Measurements from ENCODE around the gene FBXL14. TPM values are rescaled to one million over a fixed set of nuclear protein-coding genes. Genes with fewer than 3 reads are reported as not detected.

Gene FBXL14, protein sequence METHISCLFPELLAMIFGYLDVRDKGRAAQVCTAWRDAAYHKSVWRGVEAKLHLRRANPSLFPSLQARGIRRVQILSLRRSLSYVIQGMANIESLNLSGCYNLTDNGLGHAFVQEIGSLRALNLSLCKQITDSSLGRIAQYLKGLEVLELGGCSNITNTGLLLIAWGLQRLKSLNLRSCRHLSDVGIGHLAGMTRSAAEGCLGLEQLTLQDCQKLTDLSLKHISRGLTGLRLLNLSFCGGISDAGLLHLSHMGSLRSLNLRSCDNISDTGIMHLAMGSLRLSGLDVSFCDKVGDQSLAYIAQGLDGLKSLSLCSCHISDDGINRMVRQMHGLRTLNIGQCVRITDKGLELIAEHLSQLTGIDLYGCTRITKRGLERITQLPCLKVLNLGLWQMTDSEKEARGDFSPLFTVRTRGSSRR
- total RNA-seq, result 10 to 100 TPM; 11.4 to 11.9 TPM

- peak within 1 kb of the TSS; percentile 88 for H3K27ac Mint-ChIP-seq
- peak within 1 kb of the TSS; percentile 94 for H3K4me3 Mint-ChIP-seq
- intact Hi-C loops (cut with micrococcal nuclease), result loop anchor here (5.0 kb wide), 3 partner anchors 842 to 1022 kb away; partner anchors contain the start of gene WNK1
- peaks cover 10% of the 10 kb centered on the region for H3K36me3 Mint-ChIP-seq (ENCODE audit: low read depth)
- CTCF ChIA-PET, result interaction anchor here (1.0 to 3.3 kb wide), 4 partner anchors 7 to 477 kb away, joined by 3 to 23 read pairs (median 9); no protein-coding TSS in a partner anchor
- no peaks in the 10 kb centered on the region for H3K27me3 Mint-ChIP-seq (ENCODE audit: low read depth)
- peaks cover 39% of the 10 kb centered on the region for H3K4me1 Mint-ChIP-seq (ENCODE audit: low read depth)
- peak; percentile 88 for DNase-seq
- H3K9me3 Mint-ChIP-seq, result peaks cover 2% of the 10 kb centered on the region
Observed at GRCh38 chr12:1594261-1595025, at the start of gene FBXL14. TSS of gene FBXL14 (minus strand) at chr12:1594581. CDS start at chr12:1594066, 515 bp downstream.

DNA sequence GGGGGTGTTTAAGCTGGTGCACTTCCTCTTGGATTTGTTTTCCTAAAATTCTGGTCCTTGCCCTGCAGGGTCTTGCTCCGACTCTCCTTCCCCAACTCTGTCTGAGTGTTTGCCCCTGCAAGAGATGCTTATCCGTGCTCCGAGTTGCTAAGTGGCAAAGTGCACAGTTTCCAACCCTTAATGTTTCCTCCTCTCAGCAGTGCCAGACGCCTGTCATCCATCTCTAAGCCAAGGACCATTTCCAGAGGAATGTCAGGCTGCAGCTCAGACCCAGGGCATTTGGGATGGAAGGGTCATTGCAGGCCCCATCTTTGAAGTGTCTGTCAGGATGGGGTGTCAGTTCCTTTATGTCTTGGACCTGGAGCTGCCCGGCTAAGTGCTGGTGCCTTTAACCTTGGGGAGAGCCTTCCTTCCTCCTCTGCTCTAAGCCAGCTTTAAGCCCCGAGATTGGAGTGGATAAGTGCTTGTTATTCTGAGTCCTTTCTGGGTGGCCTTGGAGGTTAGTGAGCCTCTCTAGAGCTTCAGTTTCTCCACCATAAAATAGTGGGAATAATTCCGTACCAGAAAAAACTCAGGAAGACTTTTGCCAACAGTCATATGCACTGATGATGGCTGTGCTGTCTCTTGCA is 49.6 kb upstream of the FBXL14 start:
- H3K9me3 Mint-ChIP-seq, result no peaks in the 10 kb centered on the region
- H3K27ac Mint-ChIP-seq, result no peak overlapping the region
- H3K4me3 Mint-ChIP-seq, result no peak overlapping the region
- H3K36me3 Mint-ChIP-seq (ENCODE audit: low read depth), result no peaks in the 10 kb centered on the region
- intact Hi-C loops (cut with micrococcal nuclease), result no loop called here
- H3K4me1 Mint-ChIP-seq (ENCODE audit: low read depth), result peaks cover 2% of the 10 kb centered on the region
- H3K27me3 Mint-ChIP-seq (ENCODE audit: low read depth), result no peaks in the 10 kb centered on the region
- no peak for DNase-seq
- CTCF ChIA-PET, result interaction anchor here (0.6 to 7.8 kb wide), 5 partner anchors 10 to 215 kb away, joined by 3 to 44 read pairs (median 4); no protein-coding TSS in a partner anchor

GRCh38 chr12:1643043-1643442 is 48.7 kb upstream of the FBXL14 start:
- no peak overlapping the region for H3K4me3 Mint-ChIP-seq
- H3K27me3 Mint-ChIP-seq (ENCODE audit: low read depth), result no peaks in the 10 kb centered on the region
- H3K36me3 Mint-ChIP-seq (ENCODE audit: low read depth), result no peaks in the 10 kb centered on the region
- no peaks in the 10 kb centered on the region for H3K9me3 Mint-ChIP-seq
- CTCF ChIA-PET, result no interaction called here
- H3K27ac Mint-ChIP-seq, result no peak overlapping the region
- intact Hi-C loops (cut with micrococcal nuclease), result no loop called here
- DNase-seq, result no peak
- peaks cover 2% of the 10 kb centered on the region for H3K4me1 Mint-ChIP-seq (ENCODE audit: low read depth)

GRCh38 chr12:1642513-1642912 is 48.1 kb upstream of the FBXL14 start:
- intact Hi-C loops (cut with micrococcal nuclease), result no loop called here
- H3K27me3 Mint-ChIP-seq (ENCODE audit: low read depth), result no peaks in the 10 kb centered on the region
- H3K4me3 Mint-ChIP-seq, result no peak overlapping the region
- no peak overlapping the region for H3K27ac Mint-ChIP-seq
- peaks cover 2% of the 10 kb centered on the region for H3K4me1 Mint-ChIP-seq (ENCODE audit: low read depth)
- CTCF ChIA-PET, result no interaction called here
- no peak for DNase-seq
- no peaks in the 10 kb centered on the region for H3K36me3 Mint-ChIP-seq (ENCODE audit: low read depth)
- H3K9me3 Mint-ChIP-seq, result no peaks in the 10 kb centered on the region

GRCh38 chr12:1640328-1641234 is 46.2 kb upstream of the FBXL14 start:
- Mint-ChIP-seq H3K4me1 (ENCODE audit: low read depth) (peaks cover 2% of the 10 kb centered on the region), H3K4me3 (no peak overlapping the region), H3K27me3 (ENCODE audit: low read depth) (no peaks in the 10 kb centered on the region), H3K36me3 (ENCODE audit: low read depth) (no peaks in the 10 kb centered on the region), H3K27ac (no peak overlapping the region), H3K9me3 (no peaks in the 10 kb centered on the region)
- intact Hi-C loops (cut with micrococcal nuclease), result no loop called here
- no peak for DNase-seq
- CTCF ChIA-PET, result interaction anchor here (0.6 to 1.1 kb wide), 2 partner anchors 13 to 299 kb away, joined by 3 to 4 read pairs; no protein-coding TSS in a partner anchor

DNA sequence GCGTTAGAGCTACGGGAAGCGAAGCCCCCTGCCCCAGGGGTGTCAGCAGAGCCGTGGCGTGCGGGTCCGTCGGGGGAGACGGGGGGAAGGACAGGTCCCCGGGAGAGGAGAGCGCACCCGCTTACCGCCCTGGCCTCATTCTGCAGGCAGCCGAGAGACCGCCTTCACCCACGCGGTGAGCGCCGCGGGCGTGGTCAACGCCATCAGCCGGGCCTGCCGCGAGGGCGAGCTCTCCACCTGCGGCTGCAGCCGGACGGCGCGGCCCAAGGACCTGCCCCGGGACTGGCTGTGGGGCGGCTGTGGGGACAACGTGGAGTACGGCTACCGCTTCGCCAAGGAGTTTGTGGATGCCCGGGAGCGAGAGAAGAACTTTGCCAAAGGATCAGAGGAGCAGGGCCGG is 45.2 kb upstream of the FBXL14 start:
- no peaks in the 10 kb centered on the region for H3K36me3 Mint-ChIP-seq (ENCODE audit: low read depth)
- H3K27me3 Mint-ChIP-seq (ENCODE audit: low read depth), result peaks cover 2% of the 10 kb centered on the region
- H3K4me3 Mint-ChIP-seq, result no peak overlapping the region
- H3K4me1 Mint-ChIP-seq (ENCODE audit: low read depth), result no peaks in the 10 kb centered on the region
- H3K27ac Mint-ChIP-seq, result no peak overlapping the region
- no peaks in the 10 kb centered on the region for H3K9me3 Mint-ChIP-seq
- CTCF ChIA-PET, result no interaction called here
- DNase-seq, result no peak
- intact Hi-C loops (cut with micrococcal nuclease), result loop anchor here (10.0 kb wide), 1 partner anchor 945 kb away; no protein-coding TSS in a partner anchor

DNA sequence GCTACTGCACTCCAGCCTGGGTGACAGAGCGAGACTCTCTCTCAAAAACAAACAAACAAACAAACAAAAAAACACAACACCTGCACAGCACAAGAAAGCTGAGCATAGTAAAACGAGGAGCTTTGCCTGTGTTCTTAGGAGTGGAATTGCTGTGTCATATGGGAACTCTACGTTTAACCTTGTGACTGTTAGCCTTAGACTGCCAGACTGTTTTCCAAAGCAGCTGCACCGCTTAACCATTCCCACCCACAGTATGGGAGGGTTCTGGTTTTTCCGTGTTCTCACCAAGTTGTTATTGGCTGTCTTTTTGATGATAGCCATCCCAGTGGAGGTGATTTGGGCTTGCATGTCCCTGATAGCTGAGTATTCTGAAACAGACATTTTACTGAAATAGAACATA is 43.8 kb upstream of the FBXL14 start:
- intact Hi-C loops (cut with micrococcal nuclease), result loop anchor here (10.0 kb wide), 1 partner anchor 947 kb away; no protein-coding TSS in a partner anchor
- Mint-ChIP-seq H3K4me3 (no peak overlapping the region), H3K27ac (no peak overlapping the region), H3K4me1 (ENCODE audit: low read depth) (no peaks in the 10 kb centered on the region), H3K9me3 (no peaks in the 10 kb centered on the region), H3K27me3 (ENCODE audit: low read depth) (peaks cover 8% of the 10 kb centered on the region), H3K36me3 (ENCODE audit: low read depth) (no peaks in the 10 kb centered on the region)
- CTCF ChIA-PET, result no interaction called here
- DNase-seq, result no peak

- Mint-ChIP-seq H3K27ac (no peak overlapping the region), H3K4me3 (no peak overlapping the region), H3K9me3 (no peaks in the 10 kb centered on the region), H3K4me1 (ENCODE audit: low read depth) (peaks cover 7% of the 10 kb centered on the region), H3K27me3 (ENCODE audit: low read depth) (peaks cover 31% of the 10 kb centered on the region), H3K36me3 (ENCODE audit: low read depth) (no peaks in the 10 kb centered on the region)
- CTCF ChIA-PET, result interaction anchor here (0.5 to 3.5 kb wide), 19 partner anchors 12 to 701 kb away, joined by 3 to 44 read pairs (median 5); no protein-coding TSS in a partner anchor
- no peak for DNase-seq
- intact Hi-C loops (cut with micrococcal nuclease), result loop anchor here (10.0 kb wide), 1 partner anchor 949 kb away; no protein-coding TSS in a partner anchor
Observed at GRCh38 chr12:1635301-1636095, 41.1 kb upstream of the FBXL14 start.

DNA sequence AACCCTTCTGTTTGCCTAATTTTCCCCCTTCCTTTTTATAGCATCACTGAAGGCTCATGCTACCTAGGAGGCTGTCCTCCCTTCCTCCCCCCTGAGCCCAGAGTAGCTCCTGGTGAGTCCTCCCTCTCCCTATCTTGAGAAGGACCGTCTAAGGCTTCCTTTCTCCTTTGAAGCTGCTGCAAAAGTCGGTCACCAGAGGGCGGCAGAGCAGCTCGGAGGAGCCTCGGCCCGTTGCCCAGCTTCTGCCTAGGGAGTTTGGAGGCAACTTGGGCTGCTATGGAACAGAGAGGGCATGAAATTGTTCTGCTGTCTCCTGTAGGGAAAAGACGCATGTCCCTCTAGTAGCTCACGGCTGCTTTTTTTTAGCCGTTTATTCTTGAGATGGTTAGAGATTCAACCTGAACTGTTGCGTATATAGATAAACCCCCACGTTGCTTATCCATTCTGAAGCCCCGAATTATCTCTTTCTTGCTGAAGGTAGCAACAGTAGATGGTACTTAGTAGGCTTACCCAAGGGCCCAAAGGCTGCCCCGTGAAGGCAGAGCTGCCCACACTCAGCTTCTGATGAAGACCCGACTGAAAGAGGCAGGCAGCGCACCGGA is 40.3 kb upstream of the FBXL14 start:
- intact Hi-C loops (cut with micrococcal nuclease), result loop anchor here (1.0 to 10.0 kb wide), 4 partner anchors 19 to 950 kb away; no protein-coding TSS in a partner anchor
- Mint-ChIP-seq H3K4me1 (ENCODE audit: low read depth) (peaks cover 9% of the 10 kb centered on the region), H3K9me3 (no peaks in the 10 kb centered on the region), H3K27ac (no peak overlapping the region), H3K27me3 (ENCODE audit: low read depth) (peaks cover 32% of the 10 kb centered on the region), H3K4me3 (no peak overlapping the region), H3K36me3 (ENCODE audit: low read depth) (no peaks in the 10 kb centered on the region)
- DNase-seq, result peak; percentile 76
- CTCF ChIA-PET, result interaction anchor here (0.5 to 3.5 kb wide), 23 partner anchors 12 to 1293 kb away, joined by 3 to 44 read pairs (median 4); no protein-coding TSS in a partner anchor

DNA sequence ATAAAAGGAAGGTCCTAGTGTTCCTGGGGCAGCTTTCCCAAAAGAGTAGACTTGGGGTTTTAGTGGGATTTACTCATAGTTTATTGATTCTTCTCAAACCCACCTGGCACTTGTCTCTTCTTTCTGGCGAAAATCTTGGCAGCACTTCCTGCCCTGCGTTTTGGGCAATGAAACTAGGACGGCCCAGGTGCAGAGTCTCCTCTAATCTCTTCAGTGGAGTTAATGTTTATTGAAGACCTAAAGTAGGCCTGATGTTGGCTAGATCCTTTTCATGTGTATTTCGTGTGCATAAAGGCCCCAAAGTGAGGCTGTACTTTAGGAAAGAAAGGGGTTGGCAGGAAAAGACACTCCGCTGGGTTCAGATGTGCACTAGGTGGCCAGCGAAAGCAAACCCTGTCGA is 39.8 kb upstream of the FBXL14 start:
- DNase-seq, result no peak
- CTCF ChIA-PET, result interaction anchor here (0.5 to 3.5 kb wide), 19 partner anchors 11 to 516 kb away, joined by 3 to 44 read pairs (median 4); no protein-coding TSS in a partner anchor
- Mint-ChIP-seq H3K27ac (no peak overlapping the region), H3K4me3 (no peak overlapping the region), H3K9me3 (no peaks in the 10 kb centered on the region), H3K4me1 (ENCODE audit: low read depth) (peaks cover 14% of the 10 kb centered on the region), H3K27me3 (ENCODE audit: low read depth) (peaks cover 36% of the 10 kb centered on the region), H3K36me3 (ENCODE audit: low read depth) (no peaks in the 10 kb centered on the region)
- intact Hi-C loops (cut with micrococcal nuclease), result loop anchor here (1.0 to 10.0 kb wide), 4 partner anchors 19 to 951 kb away; no protein-coding TSS in a partner anchor

Data from activated naive CD4-positive, alpha-beta T cell treated with anti-CD3 and anti-CD28 coated beads for 36 hours (primary cell).